ENCODE measurements around the gene LMCD1.

The LMCD1 gene

GRCh38 chr3:8501371-8502131, at the start of gene LMCD1:
TSS of gene LMCD1 (plus strand) at chr3:8501823. CDS start at chr3:8501939, 116 bp downstream.
- H3K9me3 ChIP-seq = no peaks in the 10 kb centered on the region
- DNase-seq = peak; percentile 95 to 99
- peak within 1 kb of the TSS; percentile 81 to 86 for H3K27ac ChIP-seq
- intact Hi-C loops (cut with DNase I; ENCODE audit: low total_unique reads) = loop anchor here (10.0 kb wide), 1 partner anchor 47 kb away; no protein-coding TSS in a partner anchor
- TF ChIP-seq CTCF (IDR thresholded peaks at IDR 0.05) = peak; percentile 40 to 60
- H3K27me3 ChIP-seq = no peaks in the 10 kb centered on the region
- peaks cover 0 to 50% (median 32%) of the 10 kb centered on the region in 4 donors for H3K4me1 ChIP-seq
- H3K4me3 ChIP-seq = peak within 1 kb of the TSS; percentile 52 to 60
- no peaks in the 10 kb centered on the region for H3K36me3 ChIP-seq

- no peak overlapping the region for H3K4me3 ChIP-seq
- DNase-seq = no peak
- intact Hi-C loops (cut with DNase I; ENCODE audit: low total_unique reads) = loop anchor here (10.0 kb wide), 1 partner anchor 53 kb away; the partner anchor contains the start of gene LMCD1
- H3K9me3 ChIP-seq = no peaks in the 10 kb centered on the region
- peak overlapping the region; percentile 56 to 62 for H3K27ac ChIP-seq
- H3K27me3 ChIP-seq = no peaks in the 10 kb centered on the region
- TF ChIP-seq CTCF (IDR thresholded peaks at IDR 0.05) = no peak
- peaks cover 0 to 54% (median 21%) of the 10 kb centered on the region in 4 donors for H3K4me1 ChIP-seq
- H3K36me3 ChIP-seq = no peaks in the 10 kb centered on the region
Observed at GRCh38 chr3:8452112-8452511, 49.5 kb upstream of the LMCD1 start.

GRCh38 chr3:8453153-8453552, 48.5 kb upstream of the LMCD1 start:
- Histone ChIP-seq H3K27ac (no peak overlapping the region), H3K27me3 (no peaks in the 10 kb centered on the region), H3K4me1 (peaks cover 0 to 65% (median 26%) of the 10 kb centered on the region in 4 donors), H3K36me3 (no peaks in the 10 kb centered on the region), H3K9me3 (no peaks in the 10 kb centered on the region), H3K4me3 (no peak overlapping the region)
- no peak for TF ChIP-seq CTCF (IDR thresholded peaks at IDR 0.05)
- intact Hi-C loops (cut with DNase I; ENCODE audit: low total_unique reads) = loop anchor here (10.0 kb wide), 1 partner anchor 52 kb away; the partner anchor contains the start of gene LMCD1
- no peak for DNase-seq

- no peak for TF ChIP-seq CTCF (IDR thresholded peaks at IDR 0.05)
- H3K36me3 ChIP-seq = no peaks in the 10 kb centered on the region
- H3K27me3 ChIP-seq = no peaks in the 10 kb centered on the region
- H3K9me3 ChIP-seq = no peaks in the 10 kb centered on the region
- H3K4me3 ChIP-seq = no peak overlapping the region
- H3K27ac ChIP-seq = peak overlapping the region; percentile 84 to 91
- intact Hi-C loops (cut with DNase I; ENCODE audit: low total_unique reads) = loop anchor here (10.0 kb wide), 1 partner anchor 49 kb away; the partner anchor contains the start of gene LMCD1
- no peak for DNase-seq
- H3K4me1 ChIP-seq = peaks cover 0 to 84% (median 47%) of the 10 kb centered on the region in 4 donors
Observed at GRCh38 chr3:8455526-8456411, 45.9 kb upstream of the LMCD1 start.

- intact Hi-C loops (cut with DNase I; ENCODE audit: low total_unique reads) = loop anchor here (10.0 kb wide), 1 partner anchor 48 kb away; the partner anchor contains the start of gene LMCD1
- Histone ChIP-seq H3K4me1 (peaks cover 0 to 83% (median 49%) of the 10 kb centered on the region in 4 donors), H3K36me3 (no peaks in the 10 kb centered on the region), H3K4me3 (no peak overlapping the region), H3K27ac (peak overlapping the region; percentile 84 to 91), H3K9me3 (no peaks in the 10 kb centered on the region), H3K27me3 (no peaks in the 10 kb centered on the region)
- TF ChIP-seq CTCF (IDR thresholded peaks at IDR 0.05) = no peak
- no peak for DNase-seq
Observed at GRCh38 chr3:8456412-8456811, 45.2 kb upstream of the LMCD1 start.
